HG03378 (cell line): ENCODE results near the gene EYS.
"Not testable (repeated sequence)": the region's sequence is repeated elsewhere in the genome, so short reads cannot be mapped to it uniquely, and the experiment has no call there.

Experiments
- ATAC-seq: cut with Tn5 transposase; IDR thresholded peaks from one replicate; pipeline ENCODE4 v1.9.1; 2021; ENCODE audit warnings: mild to moderate bottlenecking, moderate library complexity; ENCODE audit not compliant: unreplicated experiment

The EYS gene

DNA sequence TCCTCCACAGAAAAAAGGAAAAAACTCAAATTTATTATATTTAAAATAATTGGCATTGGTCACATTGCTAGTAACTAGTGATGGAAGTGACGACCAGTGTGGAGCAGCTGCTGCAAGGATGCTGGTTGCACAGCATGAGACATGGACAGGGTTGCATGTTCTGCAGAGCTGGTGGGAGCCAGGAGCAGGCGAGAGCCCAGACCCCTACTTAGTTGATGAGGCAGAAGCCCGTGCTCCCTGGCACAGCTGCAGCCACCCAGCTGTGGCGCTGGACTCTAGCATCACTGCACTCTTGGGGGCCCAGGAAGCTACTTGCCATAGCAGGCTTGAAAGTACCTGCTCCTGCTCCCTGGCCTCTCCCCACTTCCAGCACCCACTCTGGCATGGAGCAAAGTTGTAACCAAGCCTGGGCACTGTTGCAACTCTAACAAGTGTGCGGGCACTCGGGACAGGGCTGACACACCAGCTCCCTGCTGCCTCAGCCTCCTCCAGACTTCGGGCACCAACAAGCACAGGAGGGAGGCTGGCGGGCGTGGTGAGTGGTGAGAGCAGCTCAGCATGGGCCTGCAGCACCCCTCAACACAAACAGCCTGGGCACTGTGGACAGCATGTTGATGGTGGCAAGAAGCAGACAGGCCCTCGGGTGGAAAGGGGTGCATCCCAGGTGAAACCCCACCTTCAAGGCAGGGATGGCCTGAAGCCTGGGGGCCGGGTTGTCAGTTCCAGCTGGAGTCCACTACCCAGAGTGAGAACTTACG is 69.6 kb downstream of the EYS start:
- no peak for ATAC-seq

DNA sequence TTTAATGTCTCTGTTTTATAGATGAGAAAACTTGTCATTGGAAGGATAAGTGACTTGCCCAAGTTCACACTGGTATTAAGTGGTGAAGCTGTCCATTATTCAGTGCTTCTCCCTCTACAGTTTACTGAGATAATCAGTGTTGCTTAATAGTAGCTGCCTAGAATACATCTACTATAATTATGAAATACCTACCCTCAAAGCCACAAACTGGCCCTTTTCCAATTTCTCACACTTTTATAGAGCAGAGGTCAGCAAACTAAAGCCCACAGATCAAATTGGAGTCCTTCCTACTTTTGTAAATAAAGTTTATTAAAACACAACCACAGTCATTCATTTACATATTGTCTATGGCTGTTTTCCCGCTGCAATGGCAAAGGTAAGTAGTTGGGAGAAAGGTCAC is 73.5 kb downstream of the EYS start:
- no peak for ATAC-seq

DNA sequence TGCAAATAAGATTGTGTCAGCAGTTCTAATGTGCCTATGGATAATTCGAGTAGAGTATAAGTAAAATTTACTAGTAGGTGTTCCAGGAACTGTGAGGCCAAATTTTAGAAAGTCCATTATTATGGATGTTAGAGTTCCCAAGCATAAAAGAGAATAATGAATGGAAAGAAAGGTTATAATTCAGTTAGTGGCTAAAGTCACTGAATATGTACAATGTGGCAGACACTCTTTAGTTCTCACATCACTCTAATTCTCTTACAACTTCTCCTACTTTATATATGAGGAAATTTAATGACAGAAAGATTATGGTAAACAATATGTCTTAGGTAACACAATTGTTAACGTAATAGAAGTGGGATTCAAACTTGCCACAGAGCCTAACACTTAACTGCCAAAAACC is 75.3 kb downstream of the EYS start:
- ATAC-seq: no peak

- ATAC-seq: not testable (repeated sequence)
Observed at GRCh38 chr6:65627434-65627999, 79.5 kb downstream of the EYS start.

DNA sequence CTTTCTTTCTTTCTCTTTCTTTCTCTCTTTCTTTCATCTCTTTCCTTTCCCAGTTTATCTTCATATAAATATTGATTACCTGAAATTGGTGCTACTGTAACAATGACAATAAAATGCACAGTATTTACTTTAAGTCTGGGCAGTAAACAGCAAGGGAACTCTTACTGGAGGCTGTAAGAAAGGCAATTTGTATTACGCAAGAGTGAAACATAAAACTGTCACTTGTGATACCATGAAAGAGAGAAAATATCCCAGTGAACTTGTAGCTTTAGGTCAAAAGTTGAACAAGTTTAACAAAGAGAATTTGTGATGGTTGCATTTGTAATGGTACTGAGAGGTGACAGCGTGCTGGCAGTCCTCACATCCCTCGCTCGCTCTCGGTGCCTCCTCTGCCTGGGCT is 80.0 kb downstream of the EYS start:
- ATAC-seq: no peak

GRCh38 chr6:65623566-65623965 is 83.5 kb downstream of the EYS start:
- no peak for ATAC-seq

DNA sequence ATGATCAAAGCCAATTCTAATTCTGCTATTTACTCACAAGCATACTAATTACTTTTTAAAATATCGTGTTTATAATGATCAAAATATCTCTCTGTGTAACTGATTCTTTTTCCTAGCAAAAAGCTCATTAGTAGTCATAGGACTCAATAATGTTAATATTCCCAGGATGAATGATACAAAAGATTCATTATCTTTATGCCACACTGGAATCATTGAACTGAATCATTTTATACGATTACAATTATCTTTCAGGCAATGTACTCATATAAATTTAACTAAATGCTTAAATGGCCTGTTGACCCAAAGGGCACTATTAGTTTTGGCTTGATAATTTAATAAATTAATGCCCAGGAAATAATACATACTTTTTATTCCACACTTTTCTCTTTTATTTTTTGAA is 96.3 kb downstream of the EYS start:
- no peak for ATAC-seq

GRCh38 chr6:65595540-65595939 is 111.5 kb downstream of the EYS start:
- no peak for ATAC-seq

- no peak for ATAC-seq
Observed at GRCh38 chr6:65570340-65570739, 136.7 kb downstream of the EYS start.

DNA sequence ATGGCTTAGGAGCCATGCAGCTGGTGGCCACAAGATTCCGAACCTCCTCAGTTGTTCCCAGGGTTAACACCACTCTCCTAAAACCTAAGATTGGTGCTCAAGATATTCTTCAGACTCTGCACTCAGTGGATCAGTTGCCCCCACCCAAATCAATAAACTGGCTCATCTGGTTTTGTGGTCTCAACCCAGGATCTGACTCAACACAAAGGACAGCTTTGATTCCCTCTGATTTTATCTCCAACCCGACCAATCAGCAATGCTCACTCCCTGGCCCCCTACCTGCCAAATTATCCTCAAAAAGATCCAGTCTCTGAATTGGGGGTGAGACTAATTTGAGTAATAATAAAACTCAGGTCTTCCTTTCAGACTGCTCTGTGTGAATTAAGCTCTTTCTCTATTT is 137.5 kb downstream of the EYS start:
- no peak for ATAC-seq

DNA sequence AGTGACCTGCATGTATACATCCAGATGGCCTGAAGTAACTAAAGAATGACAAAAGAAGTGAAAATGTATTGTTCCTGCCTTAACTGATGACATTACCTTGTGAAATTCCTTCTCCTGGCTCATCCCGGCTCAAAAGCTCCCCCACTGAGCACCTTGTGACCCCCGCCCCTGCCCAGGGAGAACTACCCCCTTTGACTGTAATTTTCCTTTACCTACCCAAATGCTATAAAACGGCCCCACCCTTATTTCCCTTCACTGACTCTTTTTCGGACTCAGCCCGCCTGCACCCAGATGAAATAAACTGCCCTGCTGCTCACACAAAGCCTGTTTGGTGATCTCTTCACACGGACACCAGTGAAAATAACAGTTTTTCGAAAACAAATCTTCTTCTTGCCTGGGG is 138.0 kb downstream of the EYS start:
- not testable (repeated sequence) for ATAC-seq

- no peak for ATAC-seq
Observed at GRCh38 chr6:65566117-65566516, 140.9 kb downstream of the EYS start.

DNA sequence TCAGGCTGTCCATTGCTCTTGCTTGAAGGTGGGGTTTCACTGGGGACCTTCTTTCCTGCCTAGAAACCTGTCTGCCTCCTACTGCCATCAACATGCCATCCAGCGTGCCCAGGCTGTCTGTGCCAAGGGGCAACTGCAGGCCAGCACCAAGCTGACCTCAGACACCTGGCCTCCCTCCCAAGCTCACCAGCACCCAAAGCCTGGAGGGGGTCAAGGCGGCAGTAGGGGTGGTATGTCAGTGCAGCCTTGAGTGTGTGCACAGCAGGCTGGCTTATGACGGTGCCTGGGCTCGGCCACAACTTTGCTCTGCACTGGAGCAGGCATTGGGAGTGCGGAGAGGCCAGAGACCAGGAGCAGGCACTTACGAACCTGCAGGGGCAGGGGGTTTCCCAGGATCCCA is 149.0 kb downstream of the EYS start:
- ATAC-seq: no peak

DNA sequence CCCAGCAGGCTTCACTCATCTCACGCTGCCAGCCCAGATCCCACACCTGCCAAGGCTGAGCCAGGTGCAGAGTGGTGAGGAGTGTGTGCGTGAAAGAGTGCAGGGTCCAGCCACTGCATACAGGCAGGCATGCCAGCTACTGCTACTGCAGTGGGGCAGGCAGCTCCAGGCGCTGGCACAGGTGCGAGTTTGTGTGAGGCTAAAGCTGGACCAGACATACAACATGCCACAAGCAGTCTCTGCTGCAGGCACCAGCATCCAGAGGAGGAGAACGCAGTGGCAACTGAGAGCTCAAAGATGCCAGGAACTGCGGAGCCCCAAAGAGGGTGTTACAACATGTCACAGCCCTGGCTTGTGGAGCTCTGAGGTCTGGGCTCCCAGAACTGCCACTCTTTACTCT is 149.8 kb downstream of the EYS start:
- ATAC-seq: no peak

DNA sequence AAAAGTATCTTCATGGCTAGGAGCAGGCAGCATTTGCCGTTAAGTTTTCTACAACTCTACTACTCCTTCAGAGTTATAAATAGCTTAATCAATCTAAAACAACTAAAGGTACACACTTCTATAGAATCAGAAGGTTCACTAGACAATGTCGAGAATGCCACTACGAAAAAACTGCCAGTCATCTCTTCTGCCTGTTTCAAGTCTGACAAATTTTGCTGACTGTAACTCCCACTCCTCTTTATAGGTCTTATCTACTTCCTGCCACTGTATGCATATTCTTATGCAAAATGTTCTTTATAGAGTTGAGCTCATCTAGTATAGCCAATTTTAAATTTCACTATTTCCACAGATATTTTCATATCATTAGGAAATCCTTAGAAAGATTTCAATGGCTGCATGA is 160.1 kb downstream of the EYS start:
- ATAC-seq: no peak

DNA sequence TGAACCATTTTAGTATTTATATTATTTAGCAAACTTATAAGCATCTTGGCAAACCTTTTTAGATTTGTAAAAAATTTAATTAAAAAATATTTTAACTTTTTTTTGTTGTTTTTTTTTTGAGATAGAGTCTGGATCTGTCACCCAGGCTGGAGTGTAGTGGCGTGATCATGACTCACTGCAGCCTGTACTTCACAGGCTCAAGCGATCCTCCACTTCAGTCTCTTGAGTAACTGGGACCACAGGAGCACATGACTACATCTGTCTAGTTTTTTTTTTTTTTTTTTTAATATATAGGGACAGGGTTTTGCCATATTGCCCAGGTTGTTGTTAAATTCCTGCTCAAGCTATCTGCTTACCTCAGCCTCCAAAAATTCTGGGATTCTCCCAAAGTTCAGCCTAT is 161.1 kb downstream of the EYS start:
- ATAC-seq: no peak

DNA sequence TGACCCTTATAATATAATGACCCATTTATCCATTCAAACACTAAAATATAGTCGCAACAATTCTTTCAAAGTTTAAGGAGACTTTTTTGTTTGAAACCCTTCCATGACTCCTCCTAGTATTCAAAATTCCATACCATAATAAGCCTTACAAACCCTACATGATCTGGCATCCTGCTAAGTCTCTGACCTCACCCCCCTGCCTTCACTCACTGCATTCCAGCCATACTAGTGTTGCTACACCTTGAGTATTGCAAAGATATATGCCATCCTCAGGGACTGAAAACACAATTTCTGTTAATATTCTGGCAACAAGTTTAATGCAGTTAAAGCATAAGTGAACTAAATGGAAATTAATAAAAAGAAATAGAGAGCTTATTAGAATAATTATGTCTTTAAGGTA is 168.4 kb downstream of the EYS start:
- no peak for ATAC-seq

DNA sequence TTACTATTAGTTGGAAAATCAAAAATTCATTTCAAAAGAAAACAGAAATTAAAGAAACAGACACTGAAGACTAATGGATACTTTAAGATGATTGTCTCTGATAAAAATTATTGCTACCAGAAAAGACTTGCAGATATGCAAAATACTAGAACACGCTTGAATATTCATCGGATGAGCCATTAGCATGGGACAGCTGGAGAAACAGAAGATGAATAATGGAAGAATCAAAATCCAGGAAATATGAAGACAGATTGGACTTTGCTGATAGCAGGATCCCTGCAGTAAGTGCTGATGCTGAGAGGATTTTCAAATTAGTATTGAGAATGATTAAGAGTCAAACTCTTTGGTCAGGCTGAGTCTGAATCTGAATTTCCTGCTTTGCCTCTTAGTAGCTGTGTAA is 169.4 kb downstream of the EYS start:
- ATAC-seq: no peak

GRCh38 chr6:65531533-65531932 is 175.5 kb downstream of the EYS start:
- no peak for ATAC-seq

GRCh38 chr6:65524232-65524631 is 182.8 kb downstream of the EYS start:
- ATAC-seq: no peak

DNA sequence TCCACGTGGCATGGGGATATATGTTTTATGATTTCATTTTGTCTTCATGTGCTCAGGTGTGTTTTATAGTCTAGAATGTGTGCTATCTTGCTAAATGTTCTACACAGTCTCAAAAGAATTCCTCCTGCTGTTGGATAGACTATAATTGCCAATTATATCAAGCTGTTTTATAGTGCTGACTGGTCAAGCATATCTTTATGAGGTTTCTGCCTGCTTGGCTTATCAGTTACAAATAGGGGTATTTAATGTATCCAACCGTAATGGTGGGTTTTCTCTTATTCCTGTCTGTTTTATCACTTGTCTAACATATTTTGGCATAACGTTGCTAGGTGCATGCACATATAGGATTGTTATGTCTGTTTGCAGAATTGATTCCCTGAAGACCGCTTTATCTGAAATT is 201.3 kb downstream of the EYS start:
- no peak for ATAC-seq

GRCh38 chr6:65501045-65501444 is 206.0 kb downstream of the EYS start:
- ATAC-seq: peak; percentile 68

- not testable (repeated sequence) for ATAC-seq
Observed at GRCh38 chr6:65483652-65484051, 223.4 kb downstream of the EYS start.
